Measurements from ENCODE around the gene KCNQ2. TPM values are rescaled to one million over a fixed set of nuclear protein-coding genes. Genes with fewer than 3 reads are reported as not detected.
"Not testable (repeated sequence)": the region's sequence is repeated elsewhere in the genome, so short reads cannot be mapped to it uniquely, and the experiment has no call there.

The KCNQ2 gene
- total RNA-seq, 1 experiment from 2014 or later, result not detected

DNA sequence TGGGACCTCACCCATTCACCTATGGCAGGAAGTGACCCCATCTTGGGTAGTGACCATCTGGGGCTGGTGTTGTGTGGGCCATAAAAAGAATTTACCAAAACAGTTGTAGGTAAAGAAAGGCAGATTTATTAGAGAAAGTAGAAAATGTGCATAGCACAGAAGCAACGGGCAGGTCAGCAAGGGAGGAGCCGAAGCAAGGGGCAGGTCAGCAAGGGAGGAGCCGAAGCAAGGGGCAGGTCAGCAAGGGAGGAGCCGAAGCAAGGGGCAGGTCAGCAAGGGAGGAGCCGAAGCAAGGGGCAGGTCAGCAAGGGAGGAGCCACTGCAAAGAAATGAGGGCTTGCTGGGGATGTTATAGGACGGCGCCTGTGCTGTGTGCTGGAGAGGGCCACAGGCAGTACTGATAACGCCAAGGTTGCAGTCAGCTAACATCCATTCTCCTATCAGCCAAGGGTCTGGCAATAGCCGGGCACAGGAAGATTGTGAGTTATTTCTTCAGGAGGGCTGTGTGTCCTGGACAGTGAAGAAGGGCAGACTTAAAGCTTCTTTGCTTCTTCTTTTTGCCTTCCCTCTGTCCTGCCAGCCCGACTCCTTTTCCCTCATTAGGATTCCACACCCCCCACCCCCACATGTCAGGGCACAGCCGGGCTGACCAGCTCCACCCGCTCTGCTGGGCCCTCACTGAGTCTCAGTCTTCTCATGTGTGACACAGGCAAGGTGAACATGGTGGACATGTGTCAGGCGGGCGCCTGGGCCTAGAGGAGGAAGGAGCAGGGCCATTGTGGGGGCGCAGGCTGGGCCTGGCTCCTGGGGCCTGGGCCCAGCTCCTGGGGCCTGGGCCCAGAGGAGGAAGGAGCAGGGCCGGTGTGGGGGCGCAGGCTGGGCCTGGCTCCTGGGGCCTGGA lies 79.7 kb downstream of the KCNQ2 start:
- Histone ChIP-seq H3K27ac (no peak overlapping the region), H3K27me3 (peaks cover 52% of the 10 kb centered on the region), H3K4me3 (no peak overlapping the region), H3K9me3 (replicated peaks) (no peaks in the 10 kb centered on the region), H3K4me1 (no peaks in the 10 kb centered on the region), H3K36me3 (no peaks in the 10 kb centered on the region)
- no peak for DNase-seq

DNA sequence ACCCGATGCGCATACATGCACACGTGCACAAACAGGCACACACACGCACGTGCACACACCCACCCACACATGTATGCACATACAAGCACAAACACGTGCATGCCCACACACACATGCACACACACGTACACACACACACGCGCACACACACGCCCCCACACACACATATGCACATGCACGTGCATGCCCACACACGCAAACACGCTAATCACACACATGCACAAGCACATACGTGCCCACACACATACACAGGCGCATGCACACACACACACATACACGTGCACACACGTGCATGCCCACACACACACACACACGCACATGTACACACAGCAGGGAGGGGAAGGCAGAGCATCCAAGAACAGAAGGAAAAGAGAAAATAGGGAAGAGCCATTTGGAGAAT lies 84.5 kb downstream of the KCNQ2 start:
- H3K36me3 ChIP-seq, result no peaks in the 10 kb centered on the region
- H3K4me1 ChIP-seq, result no peaks in the 10 kb centered on the region
- H3K27me3 ChIP-seq, result peaks cover 26% of the 10 kb centered on the region
- DNase-seq, result no peak
- peaks cover 22% of the 10 kb centered on the region for H3K9me3 ChIP-seq (replicated peaks)
- no peak overlapping the region for H3K27ac ChIP-seq
- H3K4me3 ChIP-seq, result no peak overlapping the region

DNA sequence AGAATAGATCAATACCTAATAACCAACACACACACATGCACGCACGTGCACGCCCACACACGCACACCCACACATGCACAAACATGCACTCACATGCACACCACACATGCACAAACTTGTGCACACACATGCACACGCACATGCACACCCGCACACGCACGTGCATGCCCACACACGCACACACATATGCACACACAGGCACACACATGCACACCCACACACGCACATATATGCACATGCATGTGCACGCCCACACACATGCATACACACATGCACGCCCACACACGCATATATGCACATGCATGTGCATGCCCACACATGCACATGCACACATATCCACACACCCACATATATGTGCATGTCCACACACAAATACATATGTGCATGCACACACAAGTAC lies 85.1 kb downstream of the KCNQ2 start:
- Histone ChIP-seq H3K36me3 (no peaks in the 10 kb centered on the region), H3K4me1 (no peaks in the 10 kb centered on the region), H3K4me3 (no peak overlapping the region), H3K27ac (no peak overlapping the region), H3K27me3 (peaks cover 26% of the 10 kb centered on the region), H3K9me3 (replicated peaks) (peaks cover 22% of the 10 kb centered on the region)
- no peak for DNase-seq

DNA sequence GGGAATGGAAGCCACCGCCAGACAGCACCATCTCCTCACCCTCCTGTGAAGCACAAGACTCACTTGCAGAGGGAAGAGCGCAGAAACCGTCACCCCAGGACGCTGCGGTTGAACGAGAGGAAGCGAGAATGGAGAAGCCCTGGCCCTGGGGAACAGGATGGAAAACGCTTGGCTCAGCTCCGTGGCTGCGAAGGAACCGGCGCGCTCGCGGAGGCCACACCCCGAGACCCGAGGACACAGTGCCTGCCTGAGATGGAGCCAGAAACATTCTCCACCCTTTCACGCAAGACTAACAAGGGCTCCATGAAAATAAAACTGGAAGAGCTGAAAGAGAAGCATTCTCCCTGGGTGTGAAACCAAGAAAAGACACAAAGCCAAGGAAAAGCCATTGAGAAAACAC lies 86.0 kb downstream of the KCNQ2 start:
- peaks cover 24% of the 10 kb centered on the region for H3K27me3 ChIP-seq
- H3K27ac ChIP-seq, result no peak overlapping the region
- no peak for DNase-seq
- H3K4me1 ChIP-seq, result no peaks in the 10 kb centered on the region
- no peak overlapping the region for H3K4me3 ChIP-seq
- H3K9me3 ChIP-seq (replicated peaks), result peaks cover 22% of the 10 kb centered on the region
- H3K36me3 ChIP-seq, result no peaks in the 10 kb centered on the region

DNA sequence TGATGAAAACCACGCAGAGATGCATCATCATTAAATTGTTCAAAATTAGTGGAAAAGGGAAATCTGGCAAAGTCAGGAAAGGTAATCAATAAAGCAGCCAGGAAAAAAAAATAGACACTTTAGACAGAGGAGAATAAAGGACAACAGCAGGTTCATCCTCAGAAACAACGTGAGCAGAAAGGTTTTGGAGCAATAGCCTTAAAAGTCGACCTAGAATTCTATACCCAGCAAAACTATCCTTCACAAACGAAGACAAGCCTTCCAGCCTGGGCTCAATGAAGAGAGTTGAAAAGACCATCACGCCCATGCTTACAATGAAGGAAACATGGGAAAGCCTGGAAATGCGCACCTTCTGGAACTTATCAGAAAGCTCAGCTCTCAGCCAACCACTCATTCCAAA lies 86.6 kb downstream of the KCNQ2 start:
- H3K36me3 ChIP-seq, result no peaks in the 10 kb centered on the region
- peaks cover 19% of the 10 kb centered on the region; the same call in 1 of the 2 replicates for H3K27me3 ChIP-seq
- H3K4me1 ChIP-seq, result no peaks in the 10 kb centered on the region
- DNase-seq, result no peak
- no peak overlapping the region for H3K4me3 ChIP-seq
- H3K27ac ChIP-seq, result no peak overlapping the region
- peaks cover 22% of the 10 kb centered on the region for H3K9me3 ChIP-seq (replicated peaks)

DNA sequence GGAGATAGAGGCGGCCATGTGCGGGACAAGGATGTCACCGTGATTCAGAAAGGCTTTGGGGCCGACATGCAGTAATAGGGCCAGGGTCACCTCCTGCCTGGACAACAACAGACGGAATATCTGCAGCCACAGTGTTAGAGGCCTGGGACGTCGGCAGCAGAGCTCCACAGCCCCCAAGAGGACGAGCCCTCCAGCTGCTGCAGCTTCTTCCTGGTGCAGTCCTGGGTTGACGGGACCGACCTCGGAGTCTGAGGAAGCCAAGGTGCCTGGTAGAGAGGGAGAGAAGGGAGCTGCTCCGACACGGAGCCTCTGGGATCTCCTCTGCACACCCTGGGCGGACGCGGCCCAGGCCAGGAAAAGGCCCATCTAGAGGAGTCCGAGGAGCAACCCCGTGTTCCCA lies 88.1 kb downstream of the KCNQ2 start:
- no peak for DNase-seq
- H3K4me3 ChIP-seq, result no peak overlapping the region
- peaks cover 19% of the 10 kb centered on the region; the same call in 1 of the 2 replicates for H3K27me3 ChIP-seq
- H3K36me3 ChIP-seq, result no peaks in the 10 kb centered on the region
- peaks cover 22% of the 10 kb centered on the region for H3K9me3 ChIP-seq (replicated peaks)
- no peak overlapping the region for H3K27ac ChIP-seq
- H3K4me1 ChIP-seq, result no peaks in the 10 kb centered on the region

DNA sequence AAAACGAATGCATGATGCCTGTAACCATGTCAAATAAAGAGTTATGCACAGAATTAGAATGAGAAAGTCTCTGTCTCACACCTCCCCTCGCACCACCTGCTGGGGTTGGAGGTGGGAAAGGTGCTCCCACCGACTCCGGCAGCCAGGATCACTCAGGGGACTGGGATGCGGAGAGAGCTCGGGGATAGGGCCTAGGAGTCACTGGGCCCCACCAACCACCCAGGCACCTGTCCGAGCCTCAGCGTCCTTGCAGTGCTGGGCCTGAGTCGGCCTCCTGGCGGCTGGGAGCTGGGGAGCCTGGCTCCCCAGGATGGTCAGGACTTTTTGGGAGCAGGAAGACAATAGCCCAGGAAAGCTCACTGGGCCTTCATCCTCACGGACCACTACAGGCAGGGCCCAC lies 88.9 kb downstream of the KCNQ2 start:
- Histone ChIP-seq H3K4me1 (no peaks in the 10 kb centered on the region), H3K27me3 (peaks cover 16% of the 10 kb centered on the region; the same call in 1 of the 2 replicates), H3K9me3 (replicated peaks) (peaks cover 22% of the 10 kb centered on the region), H3K36me3 (no peaks in the 10 kb centered on the region), H3K27ac (no peak overlapping the region), H3K4me3 (no peak overlapping the region)
- DNase-seq, result no peak

DNA sequence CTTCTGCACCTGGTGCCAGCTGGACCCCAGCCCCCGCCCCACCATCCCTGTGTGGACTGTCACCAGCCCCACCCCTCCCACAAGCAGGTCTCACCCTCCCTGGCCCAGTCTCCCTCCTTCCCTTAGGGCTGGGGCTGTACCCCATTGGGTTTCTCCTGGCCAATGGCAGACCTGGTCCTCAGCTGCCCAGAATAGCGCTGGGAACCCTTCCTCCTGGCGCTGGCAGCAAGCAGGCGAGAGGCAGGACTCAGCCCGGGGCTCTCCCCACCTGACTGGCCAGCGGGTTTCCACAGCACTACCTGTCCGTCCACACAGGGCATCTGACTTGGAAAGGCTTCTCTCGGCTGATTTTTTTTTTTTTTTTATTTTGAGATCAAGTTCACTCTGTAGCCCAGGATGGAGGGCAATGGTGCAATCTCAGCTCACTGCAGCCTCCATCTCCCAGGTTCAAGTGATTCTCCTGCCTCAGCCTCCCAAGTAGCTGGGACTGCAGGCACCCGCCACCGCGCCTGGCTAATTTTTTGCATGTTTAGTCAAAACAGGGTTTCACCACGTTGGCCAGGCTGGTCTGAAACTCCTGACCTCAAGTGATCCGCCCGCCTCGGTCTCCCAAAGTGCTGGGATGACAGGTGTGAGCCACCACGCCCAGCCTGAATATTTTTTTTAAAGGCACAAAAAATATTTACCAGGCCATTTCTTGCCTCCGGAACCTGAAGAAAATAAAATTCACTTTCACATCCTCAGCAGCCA lies 89.7 kb downstream of the KCNQ2 start:
- no peaks in the 10 kb centered on the region for H3K4me1 ChIP-seq
- peaks cover 23% of the 10 kb centered on the region for H3K27me3 ChIP-seq
- no peak overlapping the region for H3K4me3 ChIP-seq
- no peak overlapping the region for H3K27ac ChIP-seq
- H3K9me3 ChIP-seq (replicated peaks), result peaks cover 22% of the 10 kb centered on the region
- DNase-seq, result no peak
- no peaks in the 10 kb centered on the region for H3K36me3 ChIP-seq

DNA sequence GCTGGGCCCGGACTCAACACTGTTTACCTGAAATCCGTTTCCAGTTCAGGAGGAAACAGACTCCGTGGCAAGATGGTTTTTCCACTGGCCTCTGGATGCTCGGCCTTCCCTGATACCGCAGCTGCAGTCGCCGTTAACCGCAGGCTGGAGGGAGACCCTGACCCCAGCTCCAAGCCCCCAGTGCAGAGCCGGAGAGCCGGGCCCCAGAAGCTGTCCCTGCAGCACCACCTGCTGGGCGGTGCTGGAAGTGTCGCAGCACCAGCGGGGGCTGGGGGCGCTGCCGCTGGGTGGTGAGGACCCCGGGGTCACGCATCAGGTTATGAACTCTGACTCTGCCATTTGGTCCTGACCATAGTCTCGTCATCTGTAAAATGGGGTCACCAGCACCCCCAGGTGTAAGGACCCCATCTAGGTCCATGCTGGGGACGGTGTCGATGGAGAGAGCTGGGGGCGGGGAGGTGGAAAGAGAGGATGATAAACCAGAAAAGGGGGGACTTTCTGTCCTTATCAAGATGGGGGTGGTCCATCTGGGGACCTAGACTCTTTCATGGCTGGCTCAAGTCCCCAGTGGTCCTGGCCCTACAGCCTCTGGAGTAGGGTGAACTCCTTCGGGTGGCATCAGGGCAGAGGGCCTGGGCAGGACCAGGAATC lies 90.5 kb downstream of the KCNQ2 start:
- H3K4me3 ChIP-seq, result no peak overlapping the region
- DNase-seq, result peak in 1 of 2 experiments; percentile 74
- peaks cover 31% of the 10 kb centered on the region for H3K27me3 ChIP-seq
- no peak overlapping the region for H3K27ac ChIP-seq
- H3K9me3 ChIP-seq (replicated peaks), result peaks cover 19% of the 10 kb centered on the region
- no peaks in the 10 kb centered on the region for H3K4me1 ChIP-seq
- no peaks in the 10 kb centered on the region for H3K36me3 ChIP-seq

DNA sequence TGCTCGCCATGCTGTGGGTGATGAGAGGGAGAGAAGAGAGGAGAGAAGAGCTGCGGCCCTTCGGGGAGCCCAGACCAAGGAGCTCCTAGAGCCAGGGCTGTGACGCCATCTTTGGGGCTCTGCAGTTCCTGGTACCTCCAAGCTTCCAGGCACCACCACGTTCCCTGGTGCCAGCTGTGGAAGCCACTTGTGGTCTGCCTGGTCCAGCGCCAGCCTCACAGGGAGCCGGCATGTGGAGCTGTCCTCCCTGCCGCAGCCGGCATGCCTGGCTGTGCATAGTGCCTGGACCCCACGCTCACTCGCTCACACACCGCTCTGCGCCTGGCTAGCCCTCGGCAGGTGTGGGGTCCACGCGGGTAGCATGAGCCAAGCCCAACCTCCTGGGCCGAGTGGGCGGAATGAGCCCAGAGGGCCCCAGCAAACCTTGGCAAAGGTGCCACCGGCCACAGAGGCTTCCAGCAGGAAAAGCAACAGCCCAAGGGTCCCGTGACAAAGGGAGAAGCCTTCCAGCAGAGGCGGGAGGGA lies 92.0 kb downstream of the KCNQ2 start:
- no peak for DNase-seq
- peaks cover 39% of the 10 kb centered on the region for H3K27me3 ChIP-seq

DNA sequence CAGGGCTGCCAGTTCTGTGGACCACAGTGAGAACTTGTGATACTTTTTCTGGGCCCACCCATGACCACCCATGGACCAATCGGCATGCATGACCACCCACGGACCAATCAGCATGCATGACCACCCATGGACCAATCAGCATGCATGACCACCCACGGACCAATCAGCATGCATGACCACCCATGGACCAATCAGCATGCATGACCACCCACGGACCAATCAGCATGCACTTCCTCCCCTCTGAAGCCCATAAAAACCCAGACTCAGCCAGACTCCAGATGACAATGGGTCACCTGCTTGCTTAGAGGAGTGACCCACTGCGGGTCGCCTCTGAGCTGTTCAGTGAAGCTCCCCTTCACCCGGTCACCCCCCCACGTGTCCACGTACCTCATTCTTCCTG lies 92.6 kb downstream of the KCNQ2 start:
- H3K36me3 ChIP-seq; H3K4me1 ChIP-seq; H3K9me3 ChIP-seq (replicated peaks); H3K27ac ChIP-seq; H3K4me3 ChIP-seq; DNase-seq: not testable (repeated sequence)
- peaks cover 39% of the 10 kb centered on the region for H3K27me3 ChIP-seq

More for the DNA sequence above, 92.0 kb downstream of the KCNQ2 start:
- Histone ChIP-seq H3K9me3 (replicated peaks) (peaks cover 5% of the 10 kb centered on the region), H3K4me3 (no peak overlapping the region), H3K4me1 (no peaks in the 10 kb centered on the region), H3K27ac (no peak overlapping the region), H3K36me3 (no peaks in the 10 kb centered on the region)

DNA sequence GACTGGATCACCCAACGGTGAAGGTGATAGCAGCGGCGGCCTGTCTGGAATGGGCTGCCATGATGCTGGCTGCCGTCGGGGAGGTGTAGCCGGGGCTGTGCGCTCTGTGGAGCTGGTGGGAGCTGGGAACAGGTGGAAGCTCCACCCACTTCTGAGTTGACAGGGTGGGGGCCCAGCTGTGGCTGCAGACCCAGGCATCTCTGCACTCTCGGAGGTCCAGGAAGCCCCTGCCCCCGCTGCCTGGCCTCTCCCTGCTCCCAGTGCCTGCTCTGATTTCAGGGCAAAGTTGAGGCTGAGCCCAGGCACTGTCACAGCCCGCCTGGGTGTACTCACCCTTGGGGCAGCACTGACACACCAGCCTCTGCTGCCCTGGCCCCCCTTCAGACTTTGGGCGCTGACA lies 93.2 kb downstream of the KCNQ2 start:
- Histone ChIP-seq H3K36me3 (no peaks in the 10 kb centered on the region), H3K4me1 (no peaks in the 10 kb centered on the region), H3K27ac (no peak overlapping the region), H3K9me3 (replicated peaks) (no peaks in the 10 kb centered on the region), H3K27me3 (peaks cover 42% of the 10 kb centered on the region), H3K4me3 (no peak overlapping the region)
- no peak for DNase-seq

DNA sequence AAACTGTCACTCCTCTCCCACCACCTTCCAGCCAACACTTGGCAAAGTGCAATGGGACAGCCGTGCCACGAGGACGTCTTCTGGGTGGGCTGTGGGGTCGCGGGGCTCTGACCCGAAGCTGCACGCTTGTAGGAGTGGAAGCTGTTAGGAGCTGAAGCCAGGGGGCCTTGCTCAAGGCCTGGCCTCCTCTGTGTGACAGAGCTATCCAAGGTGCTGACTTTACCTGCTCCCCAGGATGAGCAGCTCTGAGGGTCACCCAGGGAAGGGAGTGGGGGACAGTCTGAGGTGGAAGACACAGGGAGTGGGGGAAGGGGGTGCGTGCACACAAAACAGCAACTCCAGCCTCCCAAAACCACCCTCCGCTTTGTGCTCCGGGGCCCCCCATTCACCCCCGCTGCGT lies 93.8 kb downstream of the KCNQ2 start:
- Histone ChIP-seq H3K9me3 (replicated peaks) (no peaks in the 10 kb centered on the region), H3K27ac (no peak overlapping the region), H3K36me3 (no peaks in the 10 kb centered on the region), H3K4me3 (no peak overlapping the region), H3K27me3 (peaks cover 47% of the 10 kb centered on the region), H3K4me1 (no peaks in the 10 kb centered on the region)
- peak in 1 of 2 experiments; percentile 56 for DNase-seq

DNA sequence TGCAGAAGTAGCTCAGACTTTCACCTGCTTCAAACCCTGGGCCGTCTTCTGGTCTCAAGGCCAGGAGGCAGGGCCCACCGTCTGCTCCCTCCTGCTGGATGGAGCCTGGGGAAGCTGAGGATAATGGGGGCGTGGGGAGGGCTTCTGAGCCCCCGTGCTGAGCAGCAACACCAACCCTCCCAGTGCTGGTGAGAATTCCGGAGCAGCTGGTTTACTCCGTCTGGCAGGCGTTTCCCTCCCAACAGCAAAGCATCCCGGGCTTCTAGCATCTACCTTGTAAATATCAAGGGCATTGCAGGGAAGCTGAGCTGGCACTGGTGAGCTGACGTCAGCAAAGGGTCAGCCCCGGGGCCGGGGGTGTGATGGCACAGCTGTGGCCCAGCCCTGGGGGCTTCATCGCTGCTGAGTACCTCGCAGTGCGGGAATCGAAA lies 94.5 kb downstream of the KCNQ2 start:
- Histone ChIP-seq H3K27me3 (peaks cover 47% of the 10 kb centered on the region), H3K27ac (no peak overlapping the region), H3K4me1 (no peaks in the 10 kb centered on the region), H3K36me3 (no peaks in the 10 kb centered on the region), H3K9me3 (replicated peaks) (no peaks in the 10 kb centered on the region), H3K4me3 (no peak overlapping the region)
- DNase-seq, result no peak

Data from SJCRH30 (cell line).